Measurements from ENCODE around the gene PSME4. TPM values are rescaled to one million over a fixed set of nuclear protein-coding genes. Genes with fewer than 3 reads are reported as not detected.
A peak's percentile ranks its signal among the peaks of the same experiment; 100 is the strongest.
"Not testable (repeated sequence)": the region's sequence is repeated elsewhere in the genome, so short reads cannot be mapped to it uniquely, and the experiment has no call there.

PSME4 gene
- total RNA-seq, 1 donor from 2014 or later: 35.3 TPM

GRCh38 chr2:53851052-53851757 lies 119.6 kb downstream of the PSME4 start:
- peak; percentile 95 for ATAC-seq
- peak; percentile 60 for DNase-seq (ENCODE audit: low spot score)

GRCh38 chr2:53848062-53848461 lies 122.7 kb downstream of the PSME4 start:
- DNase-seq (ENCODE audit: low spot score) (no peak), ATAC-seq (no peak)

GRCh38 chr2:53843595-53843994 lies 127.2 kb downstream of the PSME4 start:
- no peak for ATAC-seq

GRCh38 chr2:53842891-53843290 lies 127.9 kb downstream of the PSME4 start:
- DNase-seq (ENCODE audit: low spot score): no peak
- ATAC-seq: no peak

More at GRCh38 chr2:53843595-53843994, 127.2 kb downstream of the PSME4 start:
- no peak for DNase-seq (ENCODE audit: low spot score)

- not testable (repeated sequence) for ATAC-seq; DNase-seq (ENCODE audit: low spot score)
Observed at GRCh38 chr2:53841651-53842050, 129.1 kb downstream of the PSME4 start.

- no peak for ATAC-seq
- DNase-seq (ENCODE audit: low spot score): no peak
Observed at GRCh38 chr2:53840580-53840979, 130.2 kb downstream of the PSME4 start.

GRCh38 chr2:53829980-53830290 lies 140.9 kb downstream of the PSME4 start:
- DNase-seq (ENCODE audit: low spot score); ATAC-seq: not testable (repeated sequence)

- DNase-seq (ENCODE audit: low spot score) (peak; percentile 70), ATAC-seq (peak; percentile 65)
Observed at GRCh38 chr2:53829273-53829979, 141.4 kb downstream of the PSME4 start.

- no peak for DNase-seq (ENCODE audit: low spot score)
- no peak for ATAC-seq
Observed at GRCh38 chr2:53828331-53828730, 142.5 kb downstream of the PSME4 start.

- ATAC-seq (no peak), DNase-seq (ENCODE audit: low spot score) (no peak)
Observed at GRCh38 chr2:53827398-53828175, 143.2 kb downstream of the PSME4 start.

- peak; percentile 76 for ATAC-seq
- DNase-seq (ENCODE audit: low spot score): peak; percentile 66
Observed at GRCh38 chr2:53826587-53827397, 144.0 kb downstream of the PSME4 start.

GRCh38 chr2:53826030-53826410 lies 144.8 kb downstream of the PSME4 start:
- no peak for DNase-seq (ENCODE audit: low spot score)
- no peak for ATAC-seq

GRCh38 chr2:53823639-53824038 lies 147.2 kb downstream of the PSME4 start:
- DNase-seq (ENCODE audit: low spot score); ATAC-seq: not testable (repeated sequence)

GRCh38 chr2:53821810-53822209 lies 149.0 kb downstream of the PSME4 start:
- ATAC-seq (no peak), DNase-seq (ENCODE audit: low spot score) (no peak)

- DNase-seq (ENCODE audit: low spot score) (no peak), ATAC-seq (no peak)
Observed at GRCh38 chr2:53820711-53821110, 150.1 kb downstream of the PSME4 start.

- no peak for DNase-seq (ENCODE audit: low spot score)
- ATAC-seq: no peak
Observed at GRCh38 chr2:53820048-53820447, 150.7 kb downstream of the PSME4 start.

GRCh38 chr2:53819634-53820033 lies 151.2 kb downstream of the PSME4 start:
- no peak for DNase-seq (ENCODE audit: low spot score)
- ATAC-seq: no peak

- peak; percentile 79 for ATAC-seq
- DNase-seq (ENCODE audit: low spot score): no peak
Observed at GRCh38 chr2:53818854-53819435, 151.8 kb downstream of the PSME4 start.

All from left lobe of liver (tissue), 2 donors.